ENCODE measurements around the gene NTPCR.

Gene NTPCR

DNA sequence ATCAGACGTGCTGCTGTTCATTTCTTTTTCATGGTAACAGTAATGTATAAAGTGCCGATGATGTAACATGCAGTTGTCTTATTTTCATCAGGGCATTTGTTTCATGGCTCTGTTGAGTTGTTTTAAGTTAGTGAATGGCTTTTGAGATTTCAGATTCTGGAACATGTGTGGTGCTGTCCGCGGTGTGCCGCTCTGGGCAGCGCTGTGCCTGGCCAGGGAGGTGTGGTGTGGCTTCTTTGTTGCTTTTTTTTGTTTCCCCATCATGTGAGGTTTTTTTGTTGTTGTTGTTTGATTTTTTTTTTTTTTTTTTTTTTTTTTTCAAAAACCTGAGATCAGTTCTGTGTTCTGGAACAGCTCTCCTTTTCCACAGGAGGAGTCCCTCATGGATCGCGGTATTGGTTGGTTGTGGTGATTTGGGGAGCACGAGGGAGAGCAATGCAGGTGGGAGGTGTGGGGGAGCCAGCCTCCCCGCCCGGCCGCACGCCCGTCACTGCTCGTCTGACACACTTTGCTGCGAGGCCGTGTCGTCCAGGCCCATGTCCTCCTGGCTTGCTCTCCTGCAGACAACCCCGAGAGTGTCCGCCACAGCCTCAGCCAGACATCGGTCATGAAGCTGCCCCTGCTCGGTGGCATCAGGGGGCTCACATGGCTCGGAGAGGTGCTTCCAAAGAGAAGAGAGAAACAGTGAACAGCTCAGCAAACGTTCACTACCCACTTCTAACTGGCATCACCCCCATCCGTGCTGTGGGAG is 33.6 kb downstream of the NTPCR start:
- peaks cover 2% of the 10 kb centered on the region for H3K4me1 Mint-ChIP-seq
- peaks cover 4% of the 10 kb centered on the region for H3K36me3 Mint-ChIP-seq (ENCODE audit: insufficient read depth)
- ATAC-seq (replicated peaks; ENCODE audit: extremely low read depth, poor library complexity, severe bottlenecking) (no peak), DNase-seq (ENCODE audit: low spot score in 2 of 2) (no peak)
- no peaks in the 10 kb centered on the region for H3K9me3 Mint-ChIP-seq
- no peak overlapping the region for H3K4me3 Mint-ChIP-seq
- H3K27me3 Mint-ChIP-seq: no peaks in the 10 kb centered on the region
- H3K27ac Mint-ChIP-seq (ENCODE audit: low read depth): no peak overlapping the region

DNA sequence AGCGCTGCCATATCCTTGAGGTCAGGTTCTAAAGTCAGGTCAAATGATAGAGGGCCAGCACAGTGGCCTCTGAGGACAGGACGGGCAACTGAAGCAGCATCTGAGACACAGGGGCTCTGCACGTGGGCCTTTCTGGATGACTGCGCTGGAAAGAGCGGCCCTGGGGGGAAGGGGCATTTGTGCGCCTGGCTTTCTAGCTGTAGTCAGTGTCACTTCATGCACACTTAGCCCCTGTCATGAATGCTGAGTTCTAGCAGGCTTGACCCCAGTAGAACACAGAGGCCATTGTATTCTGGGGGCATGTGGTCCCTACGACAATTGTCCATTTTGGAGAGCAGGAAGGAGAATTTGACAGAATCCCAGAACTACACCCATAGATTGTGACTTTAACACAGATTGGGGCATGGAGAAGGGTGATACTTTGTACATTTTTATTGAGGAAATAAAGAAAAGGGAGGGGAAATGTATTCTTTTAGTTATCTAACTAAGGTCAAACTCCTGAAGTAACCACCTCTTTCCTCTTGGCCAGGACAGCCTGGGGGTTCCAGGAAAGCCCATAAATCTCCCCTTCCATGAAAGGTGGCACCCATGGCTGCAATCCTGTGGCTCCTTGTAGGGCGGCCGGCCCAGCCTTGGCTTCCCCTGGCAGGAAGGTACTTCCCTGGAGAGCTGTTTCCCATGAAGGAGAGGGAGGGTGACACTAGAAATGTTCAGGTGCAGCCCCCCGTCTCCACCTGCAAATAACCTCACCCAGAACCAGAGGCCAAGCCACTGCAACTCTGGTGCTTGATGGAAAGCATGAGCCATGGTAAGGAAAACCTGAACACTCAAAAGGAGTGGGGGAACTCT is 34.4 kb downstream of the NTPCR start:
- Mint-ChIP-seq H3K27ac (ENCODE audit: low read depth) (no peak overlapping the region), H3K36me3 (ENCODE audit: insufficient read depth) (peaks cover 6% of the 10 kb centered on the region), H3K4me1 (no peaks in the 10 kb centered on the region), H3K4me3 (no peak overlapping the region), H3K9me3 (no peaks in the 10 kb centered on the region), H3K27me3 (no peaks in the 10 kb centered on the region)
- DNase-seq (ENCODE audit: low spot score in 2 of 2) (no peak), ATAC-seq (replicated peaks; ENCODE audit: extremely low read depth, poor library complexity, severe bottlenecking) (no peak)

DNA sequence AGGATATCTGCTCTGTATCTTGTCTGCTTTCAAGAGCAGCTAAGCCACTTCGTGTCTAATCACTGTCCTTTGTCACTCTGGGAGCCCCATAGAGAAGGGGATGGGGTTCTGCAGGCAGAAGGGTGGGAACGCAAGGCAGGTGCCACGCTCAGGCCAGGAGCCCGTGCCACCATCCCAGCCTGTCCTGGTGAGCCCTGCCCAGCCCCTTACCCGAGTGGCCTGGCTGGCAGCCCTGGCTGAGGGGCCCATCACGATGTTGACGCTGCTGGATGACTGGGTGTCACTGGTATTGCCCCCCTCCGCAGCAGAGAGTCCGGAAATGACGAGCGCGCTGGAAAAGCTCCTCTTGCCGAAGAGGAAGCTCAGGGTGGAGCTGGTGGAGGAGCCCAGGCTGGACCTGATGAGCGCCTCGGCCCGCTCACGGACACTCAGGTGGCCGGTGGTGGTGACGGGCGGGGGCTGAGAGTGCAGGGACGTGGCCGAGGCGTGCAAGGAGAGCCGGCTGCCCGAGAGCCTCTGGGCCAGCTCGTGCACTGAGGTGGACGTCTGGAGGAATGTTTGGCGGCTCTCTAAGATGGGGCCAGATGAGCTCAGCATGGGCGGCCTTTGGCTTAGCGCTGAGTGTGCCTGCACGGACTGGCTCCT is 35.6 kb downstream of the NTPCR start:
- Mint-ChIP-seq H3K27me3 (no peaks in the 10 kb centered on the region), H3K36me3 (ENCODE audit: insufficient read depth) (peaks cover 6% of the 10 kb centered on the region), H3K9me3 (no peaks in the 10 kb centered on the region), H3K4me3 (no peak overlapping the region), H3K27ac (ENCODE audit: low read depth) (no peak overlapping the region), H3K4me1 (peaks cover 3% of the 10 kb centered on the region)
- DNase-seq (ENCODE audit: low spot score in 2 of 2) (no peak), ATAC-seq (replicated peaks; ENCODE audit: extremely low read depth, poor library complexity, severe bottlenecking) (no peak)

DNA sequence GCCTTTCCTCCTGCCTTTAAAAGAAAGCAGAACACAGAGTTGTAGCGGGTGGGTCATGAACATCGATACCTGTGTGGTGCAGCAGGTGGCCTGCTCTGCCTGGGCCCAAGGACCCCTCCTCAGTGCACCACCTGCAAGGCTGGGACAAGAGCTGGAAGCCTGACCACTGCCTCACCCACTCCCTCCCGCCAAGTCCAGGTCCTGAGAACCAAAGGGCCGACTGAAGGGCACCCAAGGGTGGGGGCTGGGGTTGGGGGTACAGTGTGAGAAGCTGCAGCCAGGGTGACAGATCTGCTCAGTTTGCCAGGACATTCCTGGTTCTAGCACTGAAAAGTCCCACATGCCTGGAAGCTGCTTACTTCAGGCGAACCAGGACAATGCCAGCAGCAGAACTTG is 36.1 kb downstream of the NTPCR start:
- DNase-seq (ENCODE audit: low spot score in 2 of 2) (no peak), ATAC-seq (replicated peaks; ENCODE audit: extremely low read depth, poor library complexity, severe bottlenecking) (no peak)
- no peaks in the 10 kb centered on the region for H3K27me3 Mint-ChIP-seq
- peaks cover 8% of the 10 kb centered on the region for H3K36me3 Mint-ChIP-seq (ENCODE audit: insufficient read depth)
- H3K4me1 Mint-ChIP-seq: peaks cover 5% of the 10 kb centered on the region
- H3K27ac Mint-ChIP-seq (ENCODE audit: low read depth): no peak overlapping the region
- no peak overlapping the region for H3K4me3 Mint-ChIP-seq
- H3K9me3 Mint-ChIP-seq: no peaks in the 10 kb centered on the region

DNA sequence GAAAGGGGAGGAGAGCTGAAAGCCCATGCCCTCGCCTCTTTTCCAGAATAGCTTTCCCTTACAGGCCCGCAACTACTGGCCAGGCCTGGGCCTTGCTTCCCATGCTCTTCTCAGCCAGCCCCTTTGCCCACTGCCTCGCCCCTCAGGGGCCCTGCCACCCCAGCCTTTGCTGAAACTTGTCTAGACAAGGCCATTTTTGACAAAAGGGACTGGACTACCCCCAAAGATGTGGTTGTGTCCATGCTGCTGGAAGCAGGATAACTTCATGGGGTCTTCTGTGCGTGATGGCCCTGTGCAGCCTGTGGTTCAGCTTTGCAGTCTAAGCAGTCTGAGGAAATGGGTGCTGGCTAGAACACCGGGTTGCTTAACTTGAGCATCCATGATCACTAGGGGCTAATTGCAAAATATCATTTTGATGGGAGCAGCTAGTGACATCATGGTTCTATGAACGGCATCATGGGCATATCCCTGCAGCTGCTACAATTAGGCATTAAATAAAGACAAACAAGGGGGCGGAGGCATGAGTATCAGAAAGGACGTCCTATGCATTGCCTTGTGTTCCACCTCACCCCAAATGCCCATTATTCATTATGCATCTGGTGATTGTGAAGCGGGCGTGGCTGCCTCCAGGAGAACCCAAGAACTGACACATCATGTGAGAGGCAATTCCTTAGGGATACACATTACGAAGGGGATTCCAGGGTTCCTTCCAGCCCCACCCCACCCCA is 36.8 kb downstream of the NTPCR start:
- no peak overlapping the region for H3K27ac Mint-ChIP-seq (ENCODE audit: low read depth)
- no peak for ATAC-seq (replicated peaks; ENCODE audit: extremely low read depth, poor library complexity, severe bottlenecking)

DNA sequence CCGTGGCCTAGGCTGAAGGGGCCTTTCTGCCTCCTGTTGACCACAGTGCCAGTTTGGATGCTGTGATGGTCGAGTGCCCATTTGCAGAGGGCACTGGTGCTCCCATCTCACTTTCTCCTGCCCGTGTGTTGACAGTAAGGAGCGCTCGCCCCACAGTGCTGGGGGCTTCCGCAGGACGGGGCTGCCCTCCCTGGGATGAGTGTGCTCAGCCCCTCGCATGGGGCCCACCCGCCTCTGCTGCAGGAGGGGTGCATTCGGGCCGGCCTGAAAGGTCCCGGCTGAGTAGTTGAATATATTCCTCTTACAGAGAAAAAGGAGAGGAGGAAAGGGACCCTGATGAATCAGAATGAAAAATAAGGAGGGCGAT is 37.3 kb downstream of the NTPCR start:
- no peak overlapping the region for H3K4me3 Mint-ChIP-seq
- H3K9me3 Mint-ChIP-seq: no peaks in the 10 kb centered on the region
- H3K27ac Mint-ChIP-seq (ENCODE audit: low read depth): no peak overlapping the region
- H3K36me3 Mint-ChIP-seq (ENCODE audit: insufficient read depth): peaks cover 8% of the 10 kb centered on the region
- no peaks in the 10 kb centered on the region for H3K27me3 Mint-ChIP-seq
- no peak for ATAC-seq (replicated peaks; ENCODE audit: extremely low read depth, poor library complexity, severe bottlenecking)
- DNase-seq (ENCODE audit: low spot score in 2 of 2): no peak
- peaks cover 5% of the 10 kb centered on the region for H3K4me1 Mint-ChIP-seq

More for the DNA sequence above, 36.8 kb downstream of the NTPCR start:
- no peak for DNase-seq (ENCODE audit: low spot score in 2 of 2)
- peaks cover 8% of the 10 kb centered on the region for H3K36me3 Mint-ChIP-seq (ENCODE audit: insufficient read depth)
- H3K4me1 Mint-ChIP-seq: peaks cover 5% of the 10 kb centered on the region
- H3K27me3 Mint-ChIP-seq: no peaks in the 10 kb centered on the region
- no peaks in the 10 kb centered on the region for H3K9me3 Mint-ChIP-seq
- no peak overlapping the region for H3K4me3 Mint-ChIP-seq

DNA sequence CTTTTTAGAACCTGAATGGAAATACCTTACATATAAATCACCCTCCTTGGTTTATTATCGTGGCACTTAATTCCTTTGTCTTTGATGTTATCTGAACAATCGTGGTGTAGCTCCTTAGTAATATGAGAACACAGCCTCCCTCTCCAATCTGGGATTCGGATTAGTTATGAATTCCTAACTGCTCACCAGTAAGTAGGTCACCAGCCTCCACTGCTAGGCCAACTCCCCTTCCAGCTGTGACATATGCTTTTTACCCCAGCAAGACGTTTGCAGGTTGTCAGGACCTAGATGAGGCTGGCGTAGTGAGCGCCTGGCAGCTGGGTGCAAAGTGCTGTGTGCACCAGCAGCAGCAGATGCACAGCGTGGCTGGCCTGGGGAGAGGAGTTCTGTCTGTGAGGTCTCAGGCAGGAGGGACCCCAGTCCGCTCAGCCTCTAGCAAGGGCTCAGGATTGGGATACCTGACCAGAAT is 38.2 kb downstream of the NTPCR start:
- ATAC-seq (replicated peaks; ENCODE audit: extremely low read depth, poor library complexity, severe bottlenecking) (no peak), DNase-seq (ENCODE audit: low spot score in 2 of 2) (no peak)
- Mint-ChIP-seq H3K9me3 (no peaks in the 10 kb centered on the region), H3K4me3 (no peak overlapping the region), H3K27ac (ENCODE audit: low read depth) (no peak overlapping the region), H3K4me1 (peaks cover 5% of the 10 kb centered on the region), H3K36me3 (ENCODE audit: insufficient read depth) (peaks cover 14% of the 10 kb centered on the region), H3K27me3 (no peaks in the 10 kb centered on the region)

DNA sequence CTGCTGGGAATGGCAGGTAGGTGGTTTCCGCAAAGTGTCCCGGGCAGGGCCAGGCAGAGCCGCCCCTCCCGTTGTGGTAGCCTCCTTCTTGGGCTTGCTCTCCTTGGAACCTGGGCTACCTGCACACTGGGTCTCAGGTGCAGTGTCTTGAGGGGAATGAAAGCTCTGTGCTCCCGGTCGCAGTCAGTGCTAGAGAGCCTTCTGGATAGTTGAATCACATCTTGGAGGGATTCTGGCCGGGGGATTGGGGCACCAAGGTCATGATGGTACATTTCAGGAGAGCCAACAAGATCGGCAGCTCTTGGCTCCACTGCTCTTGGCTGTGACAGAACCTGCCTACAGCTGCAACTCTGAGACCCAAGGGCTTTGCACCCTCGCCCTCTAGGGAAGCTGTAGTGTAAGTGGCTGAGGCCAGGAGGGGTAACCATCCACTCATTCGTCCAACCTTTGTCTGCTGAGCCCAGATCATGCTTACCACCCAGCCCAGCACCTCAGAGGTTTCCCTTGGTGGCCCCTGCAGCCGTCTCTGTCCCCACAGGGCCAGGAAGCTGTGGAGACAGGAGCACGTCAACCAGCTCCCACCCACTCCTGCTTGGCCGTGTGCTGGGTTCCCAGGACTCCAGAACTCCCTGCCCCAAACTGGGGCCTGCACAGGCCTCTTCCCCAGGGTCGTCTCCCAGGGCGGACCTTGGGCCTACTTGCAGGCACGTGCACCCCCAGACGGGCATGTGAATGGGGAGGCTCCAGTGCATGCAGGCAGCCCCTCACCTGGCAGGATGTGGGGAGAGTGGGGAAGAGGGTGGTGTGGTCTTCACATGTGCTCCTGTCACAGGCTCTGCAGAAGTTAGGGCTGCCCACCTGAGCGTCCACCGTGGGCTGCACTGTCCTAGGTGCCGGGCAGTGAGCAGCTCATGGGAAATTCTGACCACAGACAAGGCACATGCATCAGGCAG is 40.0 kb downstream of the NTPCR start:
- no peaks in the 10 kb centered on the region for H3K27me3 Mint-ChIP-seq
- peaks cover 20% of the 10 kb centered on the region for H3K36me3 Mint-ChIP-seq (ENCODE audit: insufficient read depth)
- H3K4me3 Mint-ChIP-seq: no peak overlapping the region
- DNase-seq (ENCODE audit: low spot score in 2 of 2) (no peak), ATAC-seq (replicated peaks; ENCODE audit: extremely low read depth, poor library complexity, severe bottlenecking) (no peak)
- no peak overlapping the region for H3K27ac Mint-ChIP-seq (ENCODE audit: low read depth)
- peaks cover 5% of the 10 kb centered on the region for H3K4me1 Mint-ChIP-seq
- no peaks in the 10 kb centered on the region for H3K9me3 Mint-ChIP-seq

DNA sequence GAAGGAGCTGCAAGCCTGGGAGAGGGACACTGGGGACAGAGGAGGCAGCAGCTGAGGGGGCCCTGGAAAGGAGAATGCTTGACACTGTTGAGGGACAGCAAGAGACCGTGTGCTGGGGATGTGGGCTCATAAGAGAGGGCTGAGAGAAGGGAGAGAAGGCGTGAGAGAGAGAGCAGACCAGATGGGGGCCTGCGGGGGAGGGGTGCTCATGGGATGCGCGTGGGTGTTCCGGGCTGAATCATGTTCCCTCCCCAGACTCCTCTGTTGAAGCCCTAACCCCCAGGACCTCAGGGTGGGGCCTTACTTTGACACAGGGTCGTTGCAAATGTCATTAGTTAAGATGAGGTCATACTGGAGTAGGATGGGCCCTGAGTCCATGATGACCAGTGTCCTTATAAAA is 40.8 kb downstream of the NTPCR start:
- peak overlapping the region; percentile 55 for H3K27ac Mint-ChIP-seq (ENCODE audit: low read depth)
- H3K36me3 Mint-ChIP-seq (ENCODE audit: insufficient read depth): peaks cover 24% of the 10 kb centered on the region
- no peaks in the 10 kb centered on the region for H3K27me3 Mint-ChIP-seq
- ATAC-seq (replicated peaks; ENCODE audit: extremely low read depth, poor library complexity, severe bottlenecking) (no peak), DNase-seq (ENCODE audit: low spot score in 2 of 2) (no peak)
- H3K4me3 Mint-ChIP-seq: no peak overlapping the region
- H3K9me3 Mint-ChIP-seq: no peaks in the 10 kb centered on the region
- peaks cover 5% of the 10 kb centered on the region for H3K4me1 Mint-ChIP-seq

DNA sequence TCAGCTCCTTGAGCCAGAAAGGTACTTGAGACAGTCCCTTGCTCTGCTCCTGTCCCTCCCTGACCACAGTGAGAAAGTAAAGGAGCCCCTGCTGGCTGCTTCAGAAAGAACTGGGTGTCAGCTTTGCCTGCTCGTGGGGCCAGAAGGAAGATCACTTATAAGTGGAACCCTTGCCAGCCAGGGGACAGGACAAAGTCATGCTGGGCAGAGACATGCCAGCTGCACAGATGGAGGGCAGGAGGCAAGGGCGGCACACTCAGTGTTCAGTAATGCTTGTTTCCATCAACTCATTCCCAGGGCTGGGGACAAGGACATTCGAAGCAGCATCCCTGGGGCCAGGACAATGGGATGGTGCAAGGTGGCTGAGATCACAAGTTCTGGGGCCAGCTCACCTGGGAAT is 41.8 kb downstream of the NTPCR start:
- no peaks in the 10 kb centered on the region for H3K27me3 Mint-ChIP-seq
- H3K27ac Mint-ChIP-seq (ENCODE audit: low read depth): peak overlapping the region; percentile 55
- H3K36me3 Mint-ChIP-seq (ENCODE audit: insufficient read depth): peaks cover 30% of the 10 kb centered on the region
- peaks cover 5% of the 10 kb centered on the region for H3K4me1 Mint-ChIP-seq
- DNase-seq (ENCODE audit: low spot score in 2 of 2): no peak
- no peak overlapping the region for H3K4me3 Mint-ChIP-seq
- no peaks in the 10 kb centered on the region for H3K9me3 Mint-ChIP-seq
- no peak for ATAC-seq (replicated peaks; ENCODE audit: extremely low read depth, poor library complexity, severe bottlenecking)

DNA sequence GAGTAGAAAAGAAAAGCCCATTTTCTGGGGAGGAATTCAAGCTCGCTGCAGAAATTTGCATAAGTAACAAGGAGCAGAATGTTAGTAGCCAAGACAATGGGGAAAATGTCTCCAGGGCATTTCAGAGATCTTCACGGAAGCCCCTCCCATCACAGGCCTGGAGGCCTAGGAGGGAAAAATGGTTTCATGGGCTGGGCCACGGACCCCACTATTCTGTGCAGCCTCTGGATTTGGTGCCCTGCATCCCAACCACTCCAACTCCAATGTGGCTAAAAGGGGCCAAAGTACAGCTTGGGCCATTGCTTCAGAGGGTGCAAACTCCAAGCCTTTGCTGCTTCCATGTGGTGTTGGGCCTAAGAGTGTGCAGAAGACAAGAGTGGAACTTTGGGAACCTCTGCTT is 43.1 kb downstream of the NTPCR start:
- H3K4me1 Mint-ChIP-seq: peaks cover 5% of the 10 kb centered on the region
- H3K36me3 Mint-ChIP-seq (ENCODE audit: insufficient read depth): peaks cover 35% of the 10 kb centered on the region
- no peak overlapping the region for H3K4me3 Mint-ChIP-seq
- H3K27ac Mint-ChIP-seq (ENCODE audit: low read depth): no peak overlapping the region
- ATAC-seq (replicated peaks; ENCODE audit: extremely low read depth, poor library complexity, severe bottlenecking) (no peak), DNase-seq (ENCODE audit: low spot score in 2 of 2) (no peak)
- H3K27me3 Mint-ChIP-seq: no peaks in the 10 kb centered on the region
- no peaks in the 10 kb centered on the region for H3K9me3 Mint-ChIP-seq
